IMR-90 (cell line): ENCODE measurements around the gene MTHFS. TPM values are rescaled to one million over a fixed set of nuclear protein-coding genes. Genes with fewer than 3 reads are reported as not detected.

Experiments used
- ATAC-seq: fragments of 200-7000 bp; cut with Tn5 transposase; 2 replicates; pipeline ENCODE4 v1.9.1; 2020; ENCODE audit warnings: low read depth, mild to moderate bottlenecking, moderate library complexity
- BruUV-seq: library from RNA; stranded (reverse); fragments of 400-500 nt; replicated peaks from 2 replicates; lab custom pipeline; 2021; lab: Mats Ljungman, UMichigan
- CTCF ChIA-PET: fragments of 300-600 bp; formaldehyde crosslinking; extraction: SDS; loops from one replicate; lab custom pipeline; 2021; ENCODE audit warnings: antibody characterized with exemption; lab: Yijun Ruan, JAX
- POLR2A ChIA-PET: fragments of 300-600 bp; sonication (Branson Sonifier 250); formaldehyde crosslinking; loops from one replicate; lab custom pipeline; 2022; ENCODE audit warnings: antibody characterized with exemption; ENCODE audit not compliant: unreplicated experiment; lab: Charles Lee
- DNase-seq: peaks from one replicate; pipeline ENCODE4 v3.0.0; 2013
- H2AFZ ChIP-seq: replicated peaks from 2 replicates; pipeline ENCODE3; 2013; ENCODE audit warnings: low read length, mild to moderate bottlenecking; ENCODE audit not compliant: poor library complexity
- H2AK5ac ChIP-seq: 2 replicates; pipeline ENCODE4 v1.6.1; 2013; ENCODE audit warnings: low read depth, low read length, inconsistent platforms
- H2AK9ac ChIP-seq: replicated peaks from 2 replicates; pipeline ENCODE3; 2013; ENCODE audit warnings: mild to moderate bottlenecking, low read depth, low read length, moderate library complexity; ENCODE audit not compliant: poor library complexity
- H2BK120ac ChIP-seq: 2 replicates; pipeline ENCODE4 v1.6.1; 2013; ENCODE audit warnings: low read depth, low read length, inconsistent platforms
- H2BK15ac ChIP-seq: 3 replicates; pipeline ENCODE4 v1.6.1; 2013; ENCODE audit warnings: low read depth, low read length, inconsistent platforms
- H2BK20ac ChIP-seq: 2 replicates; pipeline ENCODE4 v1.6.1; 2013; ENCODE audit warnings: low read depth, mild to moderate bottlenecking, inconsistent platforms, low read length, moderate library complexity
- H2BK5ac ChIP-seq: 2 replicates; pipeline ENCODE4 v1.6.1; 2013; ENCODE audit warnings: mild to moderate bottlenecking, low read depth, low read length, inconsistent platforms; ENCODE audit not compliant: poor library complexity, severe bottlenecking
- H3K14ac ChIP-seq: replicated peaks from 2 replicates; pipeline ENCODE4 v1.6.1; 2013; ENCODE audit warnings: low read depth, low read length, inconsistent platforms
- H3K18ac ChIP-seq: 2 replicates; pipeline ENCODE4 v1.6.1; 2013; ENCODE audit warnings: low read depth, low read length, control low read depth
- H3K23ac ChIP-seq: 2 replicates; pipeline ENCODE4 v1.6.1; 2013; ENCODE audit warnings: low read depth, low read length, inconsistent platforms
- H3K27ac ChIP-seq: 2 replicates; pipeline ENCODE4 v1.5.1; 2013; ENCODE audit warnings: mild to moderate bottlenecking, control low read depth, low read length; ENCODE audit not compliant: insufficient read depth
- H3K27me3 ChIP-seq: 2 replicates; pipeline ENCODE4 v1.6.1; 2013; ENCODE audit warnings: low read length; ENCODE audit not compliant: control insufficient read depth, insufficient read depth
- H3K36me3 ChIP-seq: 2 replicates; pipeline ENCODE4 v1.6.1; 2013; ENCODE audit warnings: low read length, mixed read lengths; ENCODE audit not compliant: control insufficient read depth, insufficient read depth
- H3K4ac ChIP-seq: 2 replicates; pipeline ENCODE4 v1.6.1; 2013; ENCODE audit warnings: low read depth, low read length, inconsistent platforms
- H3K4me1 ChIP-seq: 2 replicates; pipeline ENCODE4 v1.6.1; 2013; ENCODE audit warnings: low read length, mixed read lengths; ENCODE audit not compliant: control insufficient read depth, insufficient read depth
- H3K4me2 ChIP-seq: 2 replicates; pipeline ENCODE4 v1.6.1; 2013; ENCODE audit warnings: low read depth, mild to moderate bottlenecking, control low read depth, low read length, moderate library complexity
- H3K4me3 ChIP-seq: 2 replicates; pipeline ENCODE4 v1.5.1; 2013; ENCODE audit warnings: low read depth, mild to moderate bottlenecking, control low read depth, low read length, moderate library complexity; ENCODE audit not compliant: insufficient read depth
- H3K56ac ChIP-seq: 2 replicates; pipeline ENCODE4 v1.6.1; 2013; ENCODE audit warnings: low read length, inconsistent platforms; ENCODE audit not compliant: insufficient read depth; ENCODE audit errors: extremely low read depth
- H3K79me1 ChIP-seq, 2 experiments: 2 replicates each; pipeline ENCODE4 v1.6.1; 2013; ENCODE audit warnings: low read length in 2 of 2, inconsistent platforms in 1 of 2, low read depth in 1 of 2
- H3K9ac ChIP-seq: 2 replicates; pipeline ENCODE4 v1.6.1; 2013; ENCODE audit warnings: low read depth, low read length, control low read depth
- H3K9me1 ChIP-seq: 2 replicates; pipeline ENCODE4 v1.6.1; 2013; ENCODE audit warnings: low read length, inconsistent platforms; ENCODE audit not compliant: insufficient read depth
- H3K9me3 ChIP-seq: 2 replicates; pipeline ENCODE4 v1.6.1; 2013; ENCODE audit warnings: low read length; ENCODE audit not compliant: control insufficient read depth, insufficient read depth
- H4K20me1 ChIP-seq: 2 replicates; pipeline ENCODE4 v1.6.1; 2013; ENCODE audit warnings: low read length, inconsistent platforms; ENCODE audit not compliant: insufficient read depth
- H4K5ac ChIP-seq: 2 replicates; pipeline ENCODE4 v1.6.1; 2013; ENCODE audit warnings: mild to moderate bottlenecking, low read depth, low read length, control low read depth
- H4K8ac ChIP-seq, 2 experiments: 2 replicates each; pipeline ENCODE4 v1.6.1; 2013; ENCODE audit warnings: low read depth in 2 of 2, low read length in 2 of 2, control low read depth in 1 of 2, inconsistent platforms in 1 of 2
- H4K91ac ChIP-seq: 2 replicates; pipeline ENCODE4 v1.6.1; 2013; ENCODE audit warnings: low read depth, low read length, inconsistent platforms; ENCODE audit not compliant: insufficient read depth
- BHLHE40 ChIP-seq: fragments of 150-350 bp; IDR thresholded peaks from 2 replicates; pipeline ENCODE4 v1.6.1; 2016; ENCODE audit warnings: mild to moderate bottlenecking, low read depth, low read length
- CEBPB ChIP-seq: IDR thresholded peaks from 2 replicates; pipeline ENCODE4 v1.6.1; 2012; ENCODE audit warnings: low read depth, low read length, improper control_type of control experiment
- CHD1 ChIP-seq: IDR thresholded peaks from 2 replicates; pipeline ENCODE4 v1.6.1; 2012; ENCODE audit warnings: low read depth, low read length, improper control_type of control experiment
- CTCF ChIP-seq: conservative IDR thresholded peaks from 2 replicates; pipeline ENCODE4 v1.5.1; 2012; ENCODE audit warnings: mild to moderate bottlenecking, low read depth, low read length, improper control_type of control experiment
- ELK1 ChIP-seq: fragments of 150-350 bp; IDR thresholded peaks from 2 replicates; pipeline ENCODE4 v1.6.1; 2016; ENCODE audit warnings: low read depth, mild to moderate bottlenecking, low read length, moderate library complexity, borderline replicate concordance
- FOS ChIP-seq: fragments of 150-350 bp; IDR thresholded peaks from 2 replicates; pipeline ENCODE4 v1.6.1; 2016; ENCODE audit warnings: low read depth, low read length
- MAFK ChIP-seq: IDR thresholded peaks from 2 replicates; pipeline ENCODE4 v1.6.1; 2012; ENCODE audit warnings: low read depth, low read length, improper control_type of control experiment
- MAZ ChIP-seq: IDR thresholded peaks from 2 replicates; pipeline ENCODE4 v1.6.1; 2012; ENCODE audit warnings: low read depth, mild to moderate bottlenecking, low read length, improper control_type of control experiment, moderate library complexity, borderline replicate concordance
- MXI1 ChIP-seq: IDR thresholded peaks from 2 replicates; pipeline ENCODE4 v1.6.1; 2012; ENCODE audit warnings: low read depth, mild to moderate bottlenecking, low read length, moderate library complexity, borderline replicate concordance
- NFE2L2 ChIP-seq: fragments of 150-350 bp; IDR thresholded peaks from 2 replicates; pipeline ENCODE4 v1.6.1; 2016; ENCODE audit warnings: low read depth, mild to moderate bottlenecking, low read length
- POLR2A ChIP-seq: IDR thresholded peaks from 2 replicates; pipeline ENCODE4 v1.6.1; 2012; ENCODE audit warnings: mild to moderate bottlenecking, low read depth, low read length
- RAD21 ChIP-seq: IDR thresholded peaks from 2 replicates; pipeline ENCODE4 v1.6.1; 2012; ENCODE audit warnings: low read length, improper control_type of control experiment
- RCOR1 ChIP-seq: IDR thresholded peaks from 2 replicates; pipeline ENCODE4 v1.6.1; 2012; ENCODE audit warnings: mild to moderate bottlenecking, low read length, improper control_type of control experiment; ENCODE audit not compliant: insufficient replicate concordance
- RFX5 ChIP-seq: IDR thresholded peaks from 2 replicates; pipeline ENCODE4 v1.8.0; 2012; ENCODE audit warnings: low read depth, mild to moderate bottlenecking, low read length, moderate library complexity
- SMC3 ChIP-seq: fragments of 150-350 bp; IDR thresholded peaks from 2 replicates; pipeline ENCODE4 v1.6.1; 2016; ENCODE audit warnings: low read depth, mild to moderate bottlenecking, antibody characterized with exemption, low read length, moderate library complexity
- USF2 ChIP-seq: fragments of 150-350 bp; IDR thresholded peaks from 2 replicates; pipeline ENCODE4 v1.6.1; 2017; ENCODE audit warnings: mild to moderate bottlenecking, antibody characterized with exemption, low read length, low read depth
- WGBS, 2 experiments: methylation state at CpG; one replicate each; pipeline versions ENCODE4 v1.1.5 to v1.1.7; 2013; ENCODE audit warnings: missing lambda C conversion rate in 2 of 2; ENCODE audit not compliant: insufficient read length in 1 of 2; ENCODE audit errors: extremely low coverage in 2 of 2; 5-methylcytosine and 5-hydroxymethylcytosine counted together
- dilution Hi-C: fragments of 300-500 bp; cut with HindIII; formaldehyde crosslinking; loops from one replicate; pipeline ENCODE4 v1.14.3; 2018; ENCODE audit warnings: low sequenced_read_pairs; ENCODE audit not compliant: unreplicated experiment
- in situ Hi-C: fragments of 300-500 bp; cut with MboI; formaldehyde crosslinking; loops from 3 replicates; pipeline ENCODE4 v1.14.3; 2019; ENCODE audit warnings: low sequenced_read_pairs, inconsistent platforms, mixed read lengths
- intact Hi-C: fragments of 100-400 bp; cut with micrococcal nuclease; formaldehyde crosslinking; loops from 2 replicates; pipeline ENCODE4 v1.10.0; 2022
- polyA plus RNA-seq, 3 experiments: library from polyadenylated mRNA; depleted of rRNA; stranded (reverse); fragments of >200 nt; gene quantifications; 2 replicates each; pipeline ENCODE4 v1.2.3, GENCODE V29; 2012; ENCODE audit warnings: low replicate concordance in 1 of 3
- total RNA-seq: library from RNA; depleted of rRNA; stranded (reverse); fragments of >200 nt; gene quantifications from 2 replicates; pipeline ENCODE4 v1.2.3, GENCODE V29; 2012

The MTHFS gene
- total and polyA plus RNA-seq, 2 of the 4 experiments (the other 2 are of a cell fraction) = 5.5 to 6.3 TPM

- H3K18ac ChIP-seq = no peak overlapping the region
- no peak overlapping the region for H4K5ac ChIP-seq
- WGBS, 2 experiments = no CpG with 5 or more reads among the region's 2 CpGs
- H3K14ac ChIP-seq = no peak overlapping the region
- no peaks in the 10 kb centered on the region for H3K4me1 ChIP-seq
- dilution Hi-C loops = no loop called here
- no peak overlapping the region for H3K4ac ChIP-seq
- no peak overlapping the region for H2BK5ac ChIP-seq
- DNase-seq (no peak), ATAC-seq (no peak)
- no peak overlapping the region for H4K8ac ChIP-seq
- H3K27ac ChIP-seq = no peak overlapping the region
- no peak overlapping the region for H2AFZ ChIP-seq
- BruUV-seq = no TSS peak
- in situ Hi-C loops = loop anchor here (5.0 to 10.0 kb wide), 2 partner anchors 464 to 502 kb away; no protein-coding TSS in a partner anchor
- no peak overlapping the region for H3K4me2 ChIP-seq
- no peak overlapping the region for H3K56ac ChIP-seq
- H3K79me1 ChIP-seq = no peaks in the 10 kb centered on the region
- POLR2A ChIA-PET = no interaction called here
- H4K20me1 ChIP-seq = no peaks in the 10 kb centered on the region
- no peaks in the 10 kb centered on the region for H3K9me3 ChIP-seq
- H3K9ac ChIP-seq = no peak overlapping the region
- no peaks in the 10 kb centered on the region for H3K27me3 ChIP-seq
- intact Hi-C loops = no loop called here
- no peak for TF ChIP-seq BHLHE40
- no peak for TF ChIP-seq FOS
- TF ChIP-seq ELK1 = no peak
- no peak for TF ChIP-seq CHD1
- no peak for TF ChIP-seq MXI1
- TF ChIP-seq MAFK = no peak
- no peak for TF ChIP-seq RCOR1
- no peak for TF ChIP-seq RFX5
- TF ChIP-seq USF2 = no peak
- no peak for TF ChIP-seq RAD21
- no peak for TF ChIP-seq SMC3
- TF ChIP-seq NFE2L2 = no peak
- no peak for TF ChIP-seq POLR2A
- TF ChIP-seq CEBPB = no peak
- TF ChIP-seq CTCF = no peak
- TF ChIP-seq MAZ = no peak
- H4K91ac ChIP-seq = no peak overlapping the region
- no peak overlapping the region for H2BK120ac ChIP-seq
- H3K4me3 ChIP-seq = no peak overlapping the region
- CTCF ChIA-PET = no interaction called here
- no peak overlapping the region for H2BK15ac ChIP-seq
- H3K9me1 ChIP-seq = no peaks in the 10 kb centered on the region
- H2AK9ac ChIP-seq = no peak overlapping the region
- H2BK20ac ChIP-seq = no peak overlapping the region
- H3K36me3 ChIP-seq = peaks cover 4% of the 10 kb centered on the region
- H2AK5ac ChIP-seq = no peak overlapping the region
- no peak overlapping the region for H3K23ac ChIP-seq
These were observed 50.3 kb downstream of the MTHFS start for GRCh38 chr15:79846539-79846938.
